Duodenal mucosa (tissue), 2 donors: Measurements from ENCODE around the gene UBAP2.

ENCODE experiments used
- H3K27ac ChIP-seq: one replicate; pipeline ENCODE4 v1.7.0; 2013; ENCODE audit warnings: low read depth, low read length
- H3K27me3 ChIP-seq, 2 donors: one replicate each; pipeline ENCODE4 v1.7.0; 2013; ENCODE audit warnings: low read length in 2 of 2, control low read depth in 1 of 2; ENCODE audit not compliant: insufficient read depth in 2 of 2, control insufficient read depth in 1 of 2
- H3K36me3 ChIP-seq, 2 donors: one replicate each; pipeline ENCODE4 v1.7.0; 2013; ENCODE audit warnings: low read length in 2 of 2, control low read depth in 1 of 2; ENCODE audit not compliant: insufficient read depth in 2 of 2, control insufficient read depth in 1 of 2
- H3K4me1 ChIP-seq, 2 donors: one replicate each; pipeline ENCODE4 v1.7.0; 2013; ENCODE audit warnings: low read length in 2 of 2, control low read depth in 1 of 2; ENCODE audit not compliant: insufficient read depth in 2 of 2, control insufficient read depth in 1 of 2
- H3K4me3 ChIP-seq, 2 donors: one replicate each; pipeline ENCODE4 v1.7.0; 2013; ENCODE audit warnings: low read length in 2 of 2, low read depth in 1 of 2
- H3K9ac ChIP-seq, 2 donors: one replicate each; pipeline ENCODE4 v1.7.0; 2013; ENCODE audit warnings: low read length in 2 of 2, low read depth in 1 of 2
- H3K9me3 ChIP-seq, 2 donors: one replicate each; pipeline ENCODE4 v1.7.0; 2013; ENCODE audit warnings: low read length in 2 of 2, control low read depth in 1 of 2; ENCODE audit not compliant: control insufficient read depth in 1 of 2

The UBAP2 gene

DNA sequence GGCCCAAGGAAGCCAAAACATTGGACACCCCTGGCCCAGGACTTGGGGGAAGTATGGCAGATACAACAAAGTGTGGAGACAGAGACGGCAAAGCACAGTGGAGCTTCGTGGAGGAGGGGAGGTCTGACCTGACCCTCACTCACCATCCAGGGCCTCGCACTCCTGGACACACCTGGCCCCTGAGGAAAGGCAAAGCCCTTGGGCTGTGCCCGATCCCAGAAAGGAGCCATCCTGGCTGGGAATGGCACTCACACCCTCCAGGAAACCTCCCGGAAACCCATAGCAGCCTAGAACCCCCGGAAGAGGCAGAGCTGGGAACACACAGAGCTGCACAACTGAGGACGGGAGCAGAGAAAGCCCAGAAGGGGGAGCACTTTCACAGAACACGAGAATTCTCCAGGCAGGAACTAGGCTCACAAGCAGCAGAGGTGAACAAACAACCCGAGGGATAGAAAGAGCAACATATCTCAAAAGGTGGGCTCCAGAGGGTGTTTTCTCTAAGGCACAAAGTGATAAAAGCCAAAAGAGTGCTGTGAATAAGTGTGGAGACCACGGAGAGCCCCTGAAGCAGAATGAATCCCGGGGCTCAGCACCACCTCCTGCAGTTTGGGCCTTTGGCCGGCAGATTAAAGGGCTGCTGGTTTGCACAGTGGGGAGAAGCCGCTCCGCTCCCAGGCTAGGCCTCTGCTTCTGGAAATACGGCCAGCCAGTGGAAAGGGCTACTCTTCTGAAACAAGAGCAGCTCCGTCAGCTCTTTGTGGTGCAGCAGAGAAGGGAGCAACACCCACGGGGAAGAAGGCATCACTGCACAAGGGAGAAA, 123.5 kb downstream of the UBAP2 start:
- no peak overlapping the region for H3K4me3 ChIP-seq
- peaks cover 65 to 95% of the 10 kb centered on the region in 2 donors for H3K36me3 ChIP-seq
- no peaks in the 10 kb centered on the region for H3K9me3 ChIP-seq
- H3K27me3 ChIP-seq: no peaks in the 10 kb centered on the region
- H3K9ac ChIP-seq: no peak overlapping the region
- H3K27ac ChIP-seq: no peak overlapping the region
- no peaks in the 10 kb centered on the region for H3K4me1 ChIP-seq

DNA sequence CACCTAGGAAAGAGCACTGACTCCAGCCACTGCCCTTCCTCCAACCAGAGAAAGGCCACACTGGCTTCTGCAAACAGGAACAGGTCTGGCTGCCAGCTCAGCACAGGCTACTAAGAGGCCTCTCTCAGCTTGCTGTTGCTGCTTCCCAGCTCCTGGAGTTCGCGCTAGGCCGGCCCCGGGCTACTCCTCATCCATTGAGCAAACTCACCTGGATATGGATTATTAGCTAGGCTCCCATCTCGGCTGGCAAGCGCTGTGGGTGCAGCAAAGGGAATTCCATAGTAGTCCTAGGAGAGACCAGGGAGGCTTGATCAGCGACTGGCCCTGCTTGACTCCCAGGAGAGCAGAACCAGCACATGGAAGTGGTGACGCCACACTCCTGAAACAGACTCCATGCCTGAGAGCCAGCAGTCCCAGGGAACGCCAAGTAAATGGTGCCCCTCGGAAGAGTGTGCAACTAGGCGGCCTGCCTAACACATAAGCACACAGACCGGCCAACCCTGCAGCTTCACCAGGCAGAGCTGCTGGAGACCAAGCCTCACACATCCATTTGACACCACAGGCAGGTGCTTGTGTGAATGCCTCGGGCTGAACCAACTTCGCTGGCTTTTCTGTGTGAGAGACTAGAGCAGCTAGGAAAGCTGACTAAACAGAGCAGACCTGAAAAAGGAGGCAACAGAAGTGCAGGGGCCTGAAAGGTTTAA, 124.5 kb downstream of the UBAP2 start:
- no peaks in the 10 kb centered on the region for H3K27me3 ChIP-seq
- no peaks in the 10 kb centered on the region for H3K4me1 ChIP-seq
- no peak overlapping the region for H3K9ac ChIP-seq
- H3K9me3 ChIP-seq: no peaks in the 10 kb centered on the region
- peaks cover 69 to 93% of the 10 kb centered on the region in 2 donors for H3K36me3 ChIP-seq
- no peak overlapping the region for H3K4me3 ChIP-seq
- no peak overlapping the region for H3K27ac ChIP-seq

GRCh38 chr9:33923079-33923478, 125.6 kb downstream of the UBAP2 start:
- no peak overlapping the region for H3K9ac ChIP-seq
- H3K4me3 ChIP-seq: no peak overlapping the region
- no peaks in the 10 kb centered on the region for H3K9me3 ChIP-seq
- H3K27ac ChIP-seq: no peak overlapping the region
- peaks cover 72 to 93% of the 10 kb centered on the region in 2 donors for H3K36me3 ChIP-seq
- H3K27me3 ChIP-seq: no peaks in the 10 kb centered on the region
- no peaks in the 10 kb centered on the region for H3K4me1 ChIP-seq

- H3K36me3 ChIP-seq: peaks cover 66 to 93% of the 10 kb centered on the region in 2 donors
These were observed 126.5 kb downstream of the UBAP2 start for GRCh38 chr9:33921967-33922895.

DNA sequence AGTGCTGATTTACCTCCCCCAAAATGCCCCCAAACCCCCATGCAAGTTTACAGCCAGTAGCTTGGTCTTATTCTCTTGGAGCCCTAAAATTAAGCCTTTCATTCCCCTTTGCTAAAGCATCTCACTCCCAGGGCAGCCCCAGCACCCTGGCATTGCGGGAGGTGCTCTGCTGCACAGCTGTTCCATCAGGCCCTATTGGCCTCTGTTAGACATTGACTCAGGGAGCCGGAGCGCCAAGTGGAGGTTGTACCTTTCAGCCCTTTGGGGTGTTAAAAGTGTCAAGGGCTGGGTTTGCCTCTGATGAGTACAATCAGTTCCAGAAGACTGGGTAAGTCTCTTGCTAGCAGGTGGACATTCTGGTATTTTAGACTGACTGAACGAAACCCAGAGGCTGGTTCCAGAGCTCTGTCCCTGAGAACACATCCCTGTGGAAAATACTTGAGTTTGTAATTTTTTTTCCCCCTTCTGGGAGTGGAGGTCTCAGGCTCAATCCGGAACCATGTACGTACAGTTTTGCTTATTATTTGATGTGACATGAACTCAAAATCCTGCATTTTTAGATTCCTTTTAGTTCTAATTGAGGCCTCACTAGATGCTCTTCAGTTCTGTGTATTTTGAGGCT, 129.3 kb downstream of the UBAP2 start:
- no peak overlapping the region for H3K4me3 ChIP-seq
- no peak overlapping the region for H3K27ac ChIP-seq
- H3K27me3 ChIP-seq: no peaks in the 10 kb centered on the region
- no peak overlapping the region for H3K9ac ChIP-seq
- H3K4me1 ChIP-seq: no peaks in the 10 kb centered on the region
- H3K36me3 ChIP-seq: peaks cover 70 to 80% of the 10 kb centered on the region in 2 donors
- H3K9me3 ChIP-seq: no peaks in the 10 kb centered on the region

More at GRCh38 chr9:33921967-33922895, 126.5 kb downstream of the UBAP2 start:
- Histone ChIP-seq H3K27ac (no peak overlapping the region), H3K4me1 (no peaks in the 10 kb centered on the region), H3K27me3 (no peaks in the 10 kb centered on the region), H3K9ac (no peak overlapping the region), H3K4me3 (no peak overlapping the region), H3K9me3 (no peaks in the 10 kb centered on the region)

GRCh38 chr9:33917036-33917435, 131.7 kb downstream of the UBAP2 start:
- Histone ChIP-seq H3K4me3 (no peak overlapping the region), H3K9ac (no peak overlapping the region), H3K27ac (no peak overlapping the region), H3K4me1 (no peaks in the 10 kb centered on the region), H3K36me3 (peaks cover 47 to 74% of the 10 kb centered on the region in 2 donors), H3K9me3 (no peaks in the 10 kb centered on the region), H3K27me3 (no peaks in the 10 kb centered on the region)

DNA sequence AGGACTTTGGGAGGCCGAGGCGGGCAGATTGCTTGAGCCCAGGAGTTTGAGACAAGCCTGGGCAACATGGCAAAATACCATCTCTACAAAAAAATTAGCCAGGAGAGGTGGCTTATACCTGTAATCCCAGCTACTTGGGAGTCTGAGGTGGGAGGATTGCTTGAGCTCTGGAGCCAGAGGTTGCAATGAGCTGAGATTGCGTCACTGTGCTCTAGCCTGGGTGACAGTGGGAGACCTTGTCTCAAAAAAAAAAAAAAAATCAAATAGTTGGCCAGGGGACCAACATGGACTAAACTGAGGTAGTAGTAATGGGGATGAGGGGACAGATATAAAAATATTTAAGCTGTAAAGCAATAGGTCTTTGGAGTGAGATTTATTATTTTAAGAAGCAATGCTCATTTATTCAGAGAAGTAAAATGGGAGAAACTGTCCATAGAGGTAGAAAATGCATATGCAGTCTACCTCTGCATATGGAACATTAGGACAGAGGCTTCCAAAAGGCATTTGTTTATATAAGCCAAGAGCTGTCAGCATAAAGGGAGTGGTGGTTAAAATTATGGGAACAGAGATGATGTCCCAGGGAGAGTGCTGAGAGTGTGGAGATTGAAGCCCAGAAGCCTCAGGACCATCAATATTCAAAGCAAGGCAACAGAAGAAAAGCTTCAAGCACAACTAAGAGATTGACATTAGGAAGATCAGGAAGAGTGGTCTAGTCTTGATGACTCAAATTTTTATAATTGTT, 133.6 kb downstream of the UBAP2 start:
- no peaks in the 10 kb centered on the region for H3K4me1 ChIP-seq

GRCh38 chr9:33913541-33913940, 135.1 kb downstream of the UBAP2 start:
- Histone ChIP-seq H3K9me3 (no peaks in the 10 kb centered on the region), H3K36me3 (peaks cover 22 to 49% of the 10 kb centered on the region in 2 donors), H3K4me3 (no peak overlapping the region), H3K27ac (no peak overlapping the region), H3K4me1 (no peaks in the 10 kb centered on the region), H3K27me3 (no peaks in the 10 kb centered on the region), H3K9ac (no peak overlapping the region)

More for the DNA sequence above, 133.6 kb downstream of the UBAP2 start:
- Histone ChIP-seq H3K36me3 (peaks cover 31 to 58% of the 10 kb centered on the region in 2 donors), H3K27me3 (no peaks in the 10 kb centered on the region), H3K4me3 (no peak overlapping the region), H3K27ac (no peak overlapping the region), H3K9ac (no peak overlapping the region), H3K9me3 (no peaks in the 10 kb centered on the region)

- Histone ChIP-seq H3K36me3 (peaks cover 4 to 24% of the 10 kb centered on the region in 2 donors), H3K9me3 (no peaks in the 10 kb centered on the region), H3K4me1 (no peaks in the 10 kb centered on the region), H3K27me3 (no peaks in the 10 kb centered on the region), H3K9ac (no peak overlapping the region), H3K27ac (no peak overlapping the region), H3K4me3 (no peak overlapping the region)
These were observed 139.9 kb downstream of the UBAP2 start for GRCh38 chr9:33908749-33909148.
